Effector CD4-positive, alpha-beta T cell (primary cell): ENCODE results near the gene F10.
A peak's percentile ranks its signal among the peaks of the same experiment; 100 is the strongest.

Source experiments
- DNase-seq: peaks from one replicate; pipeline ENCODE4 v3.0.0-alpha.2; 2020

F10 gene

GRCh38 chr13:113176280-113176679, 53.7 kb downstream of the F10 start:
- peak; percentile 41 for DNase-seq

- DNase-seq, result no peak
Observed at GRCh38 chr13:113176822-113177221, 54.2 kb downstream of the F10 start.

- DNase-seq, result no peak
Observed at GRCh38 chr13:113178070-113178895, 55.7 kb downstream of the F10 start.

- no peak for DNase-seq
Observed at GRCh38 chr13:113178896-113179167, 56.2 kb downstream of the F10 start.

GRCh38 chr13:113179374-113180230, 57.0 kb downstream of the F10 start:
- no peak for DNase-seq

GRCh38 chr13:113182046-113182445, 59.4 kb downstream of the F10 start:
- DNase-seq, result no peak

GRCh38 chr13:113183450-113184129, 61.0 kb downstream of the F10 start:
- DNase-seq, result no peak

GRCh38 chr13:113184568-113185440, 62.2 kb downstream of the F10 start:
- no peak for DNase-seq

GRCh38 chr13:113186061-113186900, 63.7 kb downstream of the F10 start:
- DNase-seq, result no peak

GRCh38 chr13:113187263-113187669, 64.7 kb downstream of the F10 start:
- peak; percentile 26 for DNase-seq

GRCh38 chr13:113187883-113188665, 65.5 kb downstream of the F10 start:
- DNase-seq, result no peak

- DNase-seq, result no peak
Observed at GRCh38 chr13:113190181-113190580, 67.6 kb downstream of the F10 start.

- DNase-seq, result no peak
Observed at GRCh38 chr13:113192279-113192678, 69.7 kb downstream of the F10 start.

GRCh38 chr13:113192902-113193301, 70.3 kb downstream of the F10 start:
- DNase-seq, result no peak

GRCh38 chr13:113195360-113195759, 72.8 kb downstream of the F10 start:
- no peak for DNase-seq

- DNase-seq, result no peak
Observed at GRCh38 chr13:113196970-113197737, 74.6 kb downstream of the F10 start.
